ENCODE results near the gene EIF4E. TPM values are rescaled to one million over a fixed set of nuclear protein-coding genes. Genes with fewer than 3 reads are reported as not detected.
"Not testable (repeated sequence)": the region's sequence is repeated elsewhere in the genome, so short reads cannot be mapped to it uniquely, and the experiment has no call there.

EIF4E gene
- total and polyA plus RNA-seq, 9 donors = 52.1 to 73.9 (median 61.9) TPM

- 66% methylated on average over 6 of the region's 8 CpGs for WGBS (ENCODE audit: insufficient coverage)
- not testable (repeated sequence) for H3K9me3 ChIP-seq (replicated peaks; ENCODE audit: control insufficient read depth, low read depth, low read length); H3K27me3 ChIP-seq (ENCODE audit: control insufficient read depth, insufficient read depth, low read length); H3K27ac ChIP-seq (ENCODE audit: low read length); DNase-seq; H3K36me3 ChIP-seq (ENCODE audit: control insufficient read depth, insufficient read depth, low read length); H3K4me1 ChIP-seq (ENCODE audit: control insufficient read depth, insufficient read depth, low read length); H3K4me3 ChIP-seq (ENCODE audit: low read length)
These were observed 18.2 kb downstream of the EIF4E start for GRCh38 chr4:98910728-98911127.

- WGBS (ENCODE audit: insufficient coverage) = 75% methylated on average over 1 of the region's 5 CpGs
- H3K36me3 ChIP-seq (ENCODE audit: control insufficient read depth, insufficient read depth, low read length) = no peaks in the 10 kb centered on the region
- H3K9me3 ChIP-seq (replicated peaks; ENCODE audit: control insufficient read depth, low read depth, low read length) = no peaks in the 10 kb centered on the region
- H3K27me3 ChIP-seq (ENCODE audit: control insufficient read depth, insufficient read depth, low read length) = no peaks in the 10 kb centered on the region
- no peak for DNase-seq
- H3K4me1 ChIP-seq (ENCODE audit: control insufficient read depth, insufficient read depth, low read length) = no peaks in the 10 kb centered on the region
- H3K27ac ChIP-seq (ENCODE audit: low read length) = no peak overlapping the region
- no peak overlapping the region for H3K4me3 ChIP-seq (ENCODE audit: low read length)
These were observed 19.1 kb downstream of the EIF4E start for GRCh38 chr4:98909646-98910401.

GRCh38 chr4:98908703-98909262 lies 20.1 kb downstream of the EIF4E start:
- H3K27ac ChIP-seq (ENCODE audit: low read length) = no peak overlapping the region
- H3K4me3 ChIP-seq (ENCODE audit: low read length) = no peak overlapping the region
- no peaks in the 10 kb centered on the region for H3K9me3 ChIP-seq (replicated peaks; ENCODE audit: control insufficient read depth, low read depth, low read length)
- no peaks in the 10 kb centered on the region for H3K36me3 ChIP-seq (ENCODE audit: control insufficient read depth, insufficient read depth, low read length)
- H3K4me1 ChIP-seq (ENCODE audit: control insufficient read depth, insufficient read depth, low read length) = no peaks in the 10 kb centered on the region
- 56% methylated on average over 1 of the region's 2 CpGs for WGBS (ENCODE audit: insufficient coverage)
- DNase-seq = no peak
- no peaks in the 10 kb centered on the region for H3K27me3 ChIP-seq (ENCODE audit: control insufficient read depth, insufficient read depth, low read length)

- Histone ChIP-seq H3K27me3 (ENCODE audit: control insufficient read depth, insufficient read depth, low read length) (no peaks in the 10 kb centered on the region), H3K4me1 (ENCODE audit: control insufficient read depth, insufficient read depth, low read length) (no peaks in the 10 kb centered on the region), H3K9me3 (replicated peaks; ENCODE audit: control insufficient read depth, low read depth, low read length) (no peaks in the 10 kb centered on the region), H3K27ac (ENCODE audit: low read length) (no peak overlapping the region), H3K4me3 (ENCODE audit: low read length) (no peak overlapping the region), H3K36me3 (ENCODE audit: control insufficient read depth, insufficient read depth, low read length) (no peaks in the 10 kb centered on the region)
- WGBS (ENCODE audit: insufficient coverage) = 54% methylated on average over 2 of the region's 3 CpGs
- DNase-seq = no peak
These were observed 20.8 kb downstream of the EIF4E start for GRCh38 chr4:98908182-98908581.

GRCh38 chr4:98905839-98906238 lies 23.1 kb downstream of the EIF4E start:
- no peaks in the 10 kb centered on the region for H3K4me1 ChIP-seq (ENCODE audit: control insufficient read depth, insufficient read depth, low read length)
- H3K27ac ChIP-seq (ENCODE audit: low read length) = no peak overlapping the region
- no peak for DNase-seq
- H3K4me3 ChIP-seq (ENCODE audit: low read length) = no peak overlapping the region
- peaks cover 4% of the 10 kb centered on the region for H3K36me3 ChIP-seq (ENCODE audit: control insufficient read depth, insufficient read depth, low read length)
- no peaks in the 10 kb centered on the region for H3K9me3 ChIP-seq (replicated peaks; ENCODE audit: control insufficient read depth, low read depth, low read length)
- no peaks in the 10 kb centered on the region for H3K27me3 ChIP-seq (ENCODE audit: control insufficient read depth, insufficient read depth, low read length)

GRCh38 chr4:98905297-98905696 lies 23.6 kb downstream of the EIF4E start:
- Histone ChIP-seq H3K27me3 (ENCODE audit: control insufficient read depth, insufficient read depth, low read length) (no peaks in the 10 kb centered on the region), H3K4me1 (ENCODE audit: control insufficient read depth, insufficient read depth, low read length) (no peaks in the 10 kb centered on the region), H3K27ac (ENCODE audit: low read length) (no peak overlapping the region), H3K36me3 (ENCODE audit: control insufficient read depth, insufficient read depth, low read length) (peaks cover 4% of the 10 kb centered on the region), H3K4me3 (ENCODE audit: low read length) (no peak overlapping the region), H3K9me3 (replicated peaks; ENCODE audit: control insufficient read depth, low read depth, low read length) (no peaks in the 10 kb centered on the region)
- 89% methylated on average over 3 of the region's 3 CpGs for WGBS (ENCODE audit: insufficient coverage)
- DNase-seq = no peak

- H3K4me1 ChIP-seq (ENCODE audit: control insufficient read depth, insufficient read depth, low read length) = no peaks in the 10 kb centered on the region
- peaks cover 4% of the 10 kb centered on the region for H3K36me3 ChIP-seq (ENCODE audit: control insufficient read depth, insufficient read depth, low read length)
- no peaks in the 10 kb centered on the region for H3K9me3 ChIP-seq (replicated peaks; ENCODE audit: control insufficient read depth, low read depth, low read length)
- no peak overlapping the region for H3K27ac ChIP-seq (ENCODE audit: low read length)
- no peak for DNase-seq
- H3K4me3 ChIP-seq (ENCODE audit: low read length) = no peak overlapping the region
- WGBS (ENCODE audit: insufficient coverage) = 67% methylated on average over 3 of the region's 5 CpGs
- no peaks in the 10 kb centered on the region for H3K27me3 ChIP-seq (ENCODE audit: control insufficient read depth, insufficient read depth, low read length)
These were observed 25.0 kb downstream of the EIF4E start for GRCh38 chr4:98903963-98904362.

- peaks cover 4% of the 10 kb centered on the region for H3K36me3 ChIP-seq (ENCODE audit: control insufficient read depth, insufficient read depth, low read length)
- DNase-seq = no peak
- no CpG with 5 or more reads among the region's 2 CpGs for WGBS (ENCODE audit: insufficient coverage)
- H3K9me3 ChIP-seq (replicated peaks; ENCODE audit: control insufficient read depth, low read depth, low read length) = no peaks in the 10 kb centered on the region
- no peaks in the 10 kb centered on the region for H3K27me3 ChIP-seq (ENCODE audit: control insufficient read depth, insufficient read depth, low read length)
- no peaks in the 10 kb centered on the region for H3K4me1 ChIP-seq (ENCODE audit: control insufficient read depth, insufficient read depth, low read length)
- no peak overlapping the region for H3K4me3 ChIP-seq (ENCODE audit: low read length)
- H3K27ac ChIP-seq (ENCODE audit: low read length) = no peak overlapping the region
These were observed 25.4 kb downstream of the EIF4E start for GRCh38 chr4:98903561-98903960.

GRCh38 chr4:98899277-98899676 lies 29.7 kb downstream of the EIF4E start:
- Histone ChIP-seq H3K9me3 (replicated peaks; ENCODE audit: control insufficient read depth, low read depth, low read length) (no peaks in the 10 kb centered on the region), H3K4me1 (ENCODE audit: control insufficient read depth, insufficient read depth, low read length) (no peaks in the 10 kb centered on the region), H3K27me3 (ENCODE audit: control insufficient read depth, insufficient read depth, low read length) (no peaks in the 10 kb centered on the region), H3K27ac (ENCODE audit: low read length) (no peak overlapping the region), H3K36me3 (ENCODE audit: control insufficient read depth, insufficient read depth, low read length) (peaks cover 11% of the 10 kb centered on the region), H3K4me3 (ENCODE audit: low read length) (no peak overlapping the region)
- no CpG with 5 or more reads among the region's 1 CpG for WGBS (ENCODE audit: insufficient coverage)
- DNase-seq = no peak

- Histone ChIP-seq H3K4me3 (ENCODE audit: low read length) (no peak overlapping the region), H3K27me3 (ENCODE audit: control insufficient read depth, insufficient read depth, low read length) (no peaks in the 10 kb centered on the region), H3K9me3 (replicated peaks; ENCODE audit: control insufficient read depth, low read depth, low read length) (no peaks in the 10 kb centered on the region), H3K4me1 (ENCODE audit: control insufficient read depth, insufficient read depth, low read length) (no peaks in the 10 kb centered on the region), H3K36me3 (ENCODE audit: control insufficient read depth, insufficient read depth, low read length) (peaks cover 11% of the 10 kb centered on the region), H3K27ac (ENCODE audit: low read length) (no peak overlapping the region)
- DNase-seq = no peak
- 91% methylated on average over 8 of the region's 11 CpGs for WGBS (ENCODE audit: insufficient coverage)
These were observed 37.2 kb downstream of the EIF4E start for GRCh38 chr4:98891478-98892337.
